ENCODE results near the gene C1orf210.

DNA sequence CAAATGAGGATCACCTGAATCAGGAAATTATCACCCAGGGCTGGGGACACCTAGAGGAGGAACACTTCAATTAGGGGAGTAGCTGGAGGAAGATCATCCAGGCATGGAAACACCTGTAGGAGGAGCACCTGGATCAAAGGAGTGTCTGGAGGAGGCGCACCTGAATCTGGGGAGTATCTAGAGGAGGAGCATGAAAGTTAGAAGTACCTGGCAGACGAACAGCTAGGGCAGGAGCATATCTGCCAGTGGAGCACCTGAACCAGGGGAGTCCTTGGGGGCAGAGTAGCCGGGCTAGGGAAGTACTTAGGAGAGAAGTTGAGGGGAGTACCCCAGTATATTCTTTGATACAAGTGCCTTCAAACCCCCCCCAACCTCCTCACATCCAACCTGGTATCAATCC is 1.3 kb downstream of the C1orf210 start:
- TF ChIP-seq, protein P1, sequence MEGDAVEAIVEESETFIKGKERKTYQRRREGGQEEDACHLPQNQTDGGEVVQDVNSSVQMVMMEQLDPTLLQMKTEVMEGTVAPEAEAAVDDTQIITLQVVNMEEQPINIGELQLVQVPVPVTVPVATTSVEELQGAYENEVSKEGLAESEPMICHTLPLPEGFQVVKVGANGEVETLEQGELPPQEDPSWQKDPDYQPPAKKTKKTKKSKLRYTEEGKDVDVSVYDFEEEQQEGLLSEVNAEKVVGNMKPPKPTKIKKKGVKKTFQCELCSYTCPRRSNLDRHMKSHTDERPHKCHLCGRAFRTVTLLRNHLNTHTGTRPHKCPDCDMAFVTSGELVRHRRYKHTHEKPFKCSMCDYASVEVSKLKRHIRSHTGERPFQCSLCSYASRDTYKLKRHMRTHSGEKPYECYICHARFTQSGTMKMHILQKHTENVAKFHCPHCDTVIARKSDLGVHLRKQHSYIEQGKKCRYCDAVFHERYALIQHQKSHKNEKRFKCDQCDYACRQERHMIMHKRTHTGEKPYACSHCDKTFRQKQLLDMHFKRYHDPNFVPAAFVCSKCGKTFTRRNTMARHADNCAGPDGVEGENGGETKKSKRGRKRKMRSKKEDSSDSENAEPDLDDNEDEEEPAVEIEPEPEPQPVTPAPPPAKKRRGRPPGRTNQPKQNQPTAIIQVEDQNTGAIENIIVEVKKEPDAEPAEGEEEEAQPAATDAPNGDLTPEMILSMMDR (IDR thresholded peaks at IDR 0.05), result no peak
- no peak for TF ChIP-seq POLR2A (IDR thresholded peaks at IDR 0.05)
